NCI-H1092 treated with DMSO at 0.1 percent for 48 hours (cell line): ENCODE measurements around the gene S100A4.

Source experiments
- DNase-seq: peaks from one replicate; lab custom pipeline; 2025; lab: John Stamatoyannopoulos, UW

Gene S100A4

DNA sequence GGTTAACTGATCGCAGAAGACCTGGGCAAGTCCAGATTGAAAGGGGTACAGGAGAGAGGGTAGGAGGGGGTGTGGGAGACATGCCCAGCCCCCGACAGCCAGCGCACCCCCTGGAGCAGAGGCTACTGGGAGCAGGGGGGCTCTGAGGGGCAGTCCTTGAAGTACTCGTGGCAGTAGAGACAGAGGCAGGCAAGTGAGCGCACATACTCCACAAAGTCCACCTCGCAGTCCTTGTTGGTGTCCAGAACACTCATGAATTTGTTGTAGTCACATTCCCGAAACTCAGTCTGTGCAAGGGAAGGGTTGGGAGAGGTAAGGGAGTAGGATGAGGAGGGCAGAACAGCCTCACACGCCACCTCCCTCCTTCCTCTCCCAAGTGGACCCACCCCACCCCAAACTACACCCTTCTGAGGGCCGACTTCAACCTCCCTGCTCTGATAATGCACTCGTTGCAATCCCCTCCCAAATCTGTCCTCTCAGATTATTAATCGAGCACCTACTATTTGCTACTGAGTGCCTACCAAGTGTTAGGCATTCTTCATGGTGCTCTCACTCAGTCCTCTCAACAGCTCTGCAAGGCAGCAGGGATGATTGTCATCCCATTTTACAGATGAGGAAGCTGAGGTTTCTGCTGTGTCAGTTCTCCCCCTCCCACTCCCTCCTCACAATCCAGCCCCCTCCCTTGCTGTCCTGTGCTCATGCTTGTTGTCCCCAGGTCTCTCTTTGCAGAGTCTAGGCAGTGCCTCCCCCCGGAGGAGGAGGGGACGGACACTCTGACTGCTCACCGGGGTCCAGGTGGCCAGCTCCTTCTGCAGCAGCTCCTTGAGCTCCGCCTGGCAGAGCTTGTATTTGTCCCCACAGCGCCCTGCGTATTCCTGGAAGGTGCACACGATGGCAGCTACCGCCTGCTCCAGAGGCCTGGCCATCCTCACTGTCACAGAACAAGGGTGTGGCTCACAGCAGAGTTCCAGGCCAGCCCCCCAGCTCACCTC is 2.2 kb upstream of the S100A4 start:
- no peak for DNase-seq

DNA sequence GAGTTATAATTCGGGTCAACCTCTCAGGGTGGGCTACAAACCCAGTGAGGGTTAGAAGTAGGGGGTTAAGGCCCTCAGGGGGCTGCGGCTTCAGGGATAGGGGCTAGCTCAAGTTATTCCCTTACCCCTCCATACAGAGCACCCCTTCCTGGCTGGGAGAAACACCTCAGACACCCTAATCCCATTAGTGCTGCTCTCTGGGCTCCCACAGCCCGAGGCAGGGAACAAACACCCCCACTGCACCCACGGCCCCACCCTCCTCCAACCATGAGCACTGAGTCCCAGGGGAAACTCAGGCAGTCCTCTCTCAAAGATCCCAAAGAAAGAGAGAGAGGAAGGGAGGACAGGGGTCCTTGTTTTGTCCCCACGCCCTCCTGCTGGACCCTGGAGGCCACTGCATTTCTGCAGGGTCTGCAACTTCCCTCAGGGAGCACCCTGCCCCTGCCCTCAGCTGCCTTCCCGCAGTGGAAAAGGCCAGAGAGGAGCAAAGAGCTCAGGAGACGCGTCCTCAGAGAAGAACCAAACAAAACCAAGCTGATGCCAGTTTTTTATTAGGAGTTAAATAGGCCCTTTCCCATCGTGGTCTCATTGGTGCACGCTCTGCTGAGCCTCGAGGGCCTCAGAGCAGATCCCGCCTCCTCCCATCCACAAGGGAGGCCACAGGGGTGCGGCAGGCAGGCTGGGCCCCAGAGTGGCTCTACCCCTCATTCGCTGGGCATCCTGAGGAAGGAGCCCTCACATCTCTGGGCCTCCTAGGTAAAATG is 1.4 kb upstream of the S100A4 start:
- DNase-seq, result no peak

DNA sequence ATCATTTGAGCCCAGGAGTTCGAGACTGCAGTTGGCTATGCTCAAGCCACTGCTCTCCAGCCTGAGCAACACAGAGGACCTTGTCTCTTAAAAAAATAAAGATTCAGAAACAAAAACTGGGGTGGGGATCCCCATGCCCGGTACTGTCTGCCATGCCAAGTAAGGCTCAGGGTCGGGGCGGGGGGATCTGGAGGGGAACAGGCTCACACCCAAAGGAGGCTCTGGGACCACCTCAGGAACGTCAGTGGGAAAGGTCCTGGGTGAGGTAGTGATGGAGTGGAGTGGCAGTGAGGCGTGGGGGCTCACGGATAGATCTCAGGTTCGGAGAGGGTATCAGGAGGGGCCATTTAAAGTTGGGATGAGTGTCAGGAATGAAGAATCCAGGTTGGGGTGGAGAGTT is 765 bp upstream of the S100A4 start:
- DNase-seq, result no peak

DNA sequence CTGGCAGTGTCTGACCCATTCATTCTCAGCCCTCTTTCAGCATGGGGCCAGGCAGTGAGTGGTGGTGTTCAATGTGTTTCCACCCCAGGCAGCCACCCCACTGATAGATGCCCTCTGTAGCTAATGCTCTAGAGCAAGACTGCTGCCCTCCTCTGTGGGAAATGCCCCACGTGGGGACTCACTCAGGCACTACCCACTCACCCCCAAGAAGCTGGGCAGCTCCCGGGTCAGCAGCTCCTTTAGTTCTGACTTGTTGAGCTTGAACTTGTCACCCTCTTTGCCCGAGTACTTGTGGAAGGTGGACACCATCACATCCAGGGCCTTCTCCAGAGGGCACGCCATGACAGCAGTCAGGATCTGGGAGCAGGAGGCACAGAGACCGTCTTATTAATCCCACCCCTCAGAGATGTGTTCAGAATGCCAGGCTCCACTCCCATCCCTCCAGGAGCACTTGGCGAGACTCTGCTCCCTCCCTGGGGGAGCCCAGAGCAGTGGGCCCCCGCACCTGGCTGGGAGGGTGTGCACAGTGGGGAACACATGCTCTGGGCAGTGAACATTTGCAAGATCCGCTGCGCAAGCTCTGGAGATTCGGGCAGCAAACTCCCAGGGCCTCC is 1.0 kb downstream of the S100A4 start:
- DNase-seq, result no peak

DNA sequence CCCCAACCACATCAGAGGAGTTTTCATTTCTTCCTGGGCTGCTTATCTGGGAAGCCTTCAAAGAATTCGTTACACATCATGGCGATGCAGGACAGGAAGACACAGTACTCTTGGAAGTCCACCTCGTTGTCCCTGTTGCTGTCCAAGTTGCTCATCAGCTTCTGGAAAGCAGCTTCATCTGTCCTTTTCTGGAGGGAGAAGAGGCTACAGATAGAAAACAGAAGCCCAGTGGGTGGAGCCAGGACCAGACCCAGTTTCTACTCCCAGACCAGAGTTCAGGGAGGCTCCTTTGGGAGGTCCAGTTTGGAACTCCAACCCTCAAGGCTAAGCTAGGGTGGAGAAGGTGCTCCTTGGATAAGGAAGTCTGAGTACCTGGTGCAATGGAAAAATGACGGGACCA is 1.9 kb downstream of the S100A4 start:
- no peak for DNase-seq

DNA sequence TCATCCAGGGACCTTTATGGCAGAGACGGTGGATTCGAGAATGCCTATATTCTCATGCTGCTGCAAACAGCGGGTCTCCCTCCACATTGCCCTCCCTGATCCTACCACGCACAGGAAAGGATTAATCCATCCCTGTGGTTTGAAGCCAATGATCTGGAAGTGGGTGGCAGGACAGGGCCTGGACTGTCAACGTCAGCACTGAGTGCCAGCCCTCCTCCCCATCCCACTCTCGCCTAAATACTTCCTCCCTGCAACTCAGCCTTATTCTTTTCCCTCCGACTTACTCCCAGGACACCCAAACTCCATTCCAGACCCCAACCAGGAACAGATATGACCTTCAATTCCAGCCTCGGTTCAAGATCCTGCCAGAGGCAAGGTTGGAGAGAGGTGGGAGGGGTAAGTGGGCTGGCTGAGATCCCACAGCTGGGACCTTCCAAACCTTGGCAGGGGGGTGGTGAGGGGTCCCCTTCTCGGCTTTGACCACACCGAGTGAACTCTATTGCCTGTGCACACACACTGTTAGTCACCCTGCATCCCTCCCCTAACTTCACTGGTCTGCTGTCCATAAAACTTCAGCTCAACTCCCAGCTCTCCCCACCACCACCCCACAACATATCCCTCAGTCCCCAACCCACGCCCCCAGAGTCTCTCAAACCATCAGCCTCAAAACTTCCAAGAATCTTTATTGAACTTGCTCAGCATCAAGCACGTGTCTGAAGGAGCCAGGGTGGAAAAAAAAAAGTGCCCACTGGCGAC is 2.5 kb downstream of the S100A4 start:
- DNase-seq, result no peak

DNA sequence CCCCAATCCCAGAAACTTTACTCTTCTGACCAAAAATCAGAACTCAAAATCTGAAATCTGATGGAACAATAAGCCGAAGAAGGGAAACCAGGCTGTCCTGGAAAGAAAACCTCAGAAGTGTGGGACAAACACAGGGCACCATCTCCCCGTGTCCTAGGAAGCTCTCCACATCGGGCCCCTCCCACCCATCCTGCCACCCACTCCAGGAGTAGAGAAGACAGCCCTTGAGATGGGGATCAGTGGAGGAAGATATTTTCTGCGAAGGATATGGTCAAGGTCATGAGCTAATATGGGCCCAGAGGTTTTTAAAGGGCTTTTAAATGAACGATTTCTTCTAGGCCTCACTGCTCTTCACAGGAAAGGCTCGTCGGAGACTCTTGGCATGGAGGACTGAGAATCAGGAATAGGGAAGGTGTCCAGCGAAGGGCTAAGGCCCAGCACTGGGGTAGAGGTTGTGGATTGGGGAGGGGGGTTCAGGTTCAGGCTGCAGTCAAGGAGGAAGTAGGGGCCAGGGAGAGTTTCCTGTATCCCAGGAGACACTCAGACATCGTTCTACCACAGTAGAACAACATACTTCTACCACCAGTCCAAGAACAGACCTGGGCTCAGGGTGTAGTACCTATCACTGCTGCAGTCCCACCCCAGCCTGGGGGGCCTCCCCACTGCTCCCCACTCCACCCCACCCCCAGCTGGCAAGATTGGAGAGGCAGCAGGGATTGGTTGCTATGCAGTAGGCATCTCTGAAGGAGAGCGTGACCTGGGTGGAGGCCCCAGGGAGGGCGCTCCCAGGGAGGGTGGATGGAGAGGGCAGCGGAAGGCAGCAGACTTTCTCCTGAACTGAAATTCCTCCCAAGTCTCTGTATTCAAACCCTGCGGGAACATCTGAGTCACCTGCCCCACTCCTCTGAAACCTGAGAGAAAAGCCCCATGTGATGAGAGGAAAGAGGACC is 3.7 kb downstream of the S100A4 start:
- no peak for DNase-seq

DNA sequence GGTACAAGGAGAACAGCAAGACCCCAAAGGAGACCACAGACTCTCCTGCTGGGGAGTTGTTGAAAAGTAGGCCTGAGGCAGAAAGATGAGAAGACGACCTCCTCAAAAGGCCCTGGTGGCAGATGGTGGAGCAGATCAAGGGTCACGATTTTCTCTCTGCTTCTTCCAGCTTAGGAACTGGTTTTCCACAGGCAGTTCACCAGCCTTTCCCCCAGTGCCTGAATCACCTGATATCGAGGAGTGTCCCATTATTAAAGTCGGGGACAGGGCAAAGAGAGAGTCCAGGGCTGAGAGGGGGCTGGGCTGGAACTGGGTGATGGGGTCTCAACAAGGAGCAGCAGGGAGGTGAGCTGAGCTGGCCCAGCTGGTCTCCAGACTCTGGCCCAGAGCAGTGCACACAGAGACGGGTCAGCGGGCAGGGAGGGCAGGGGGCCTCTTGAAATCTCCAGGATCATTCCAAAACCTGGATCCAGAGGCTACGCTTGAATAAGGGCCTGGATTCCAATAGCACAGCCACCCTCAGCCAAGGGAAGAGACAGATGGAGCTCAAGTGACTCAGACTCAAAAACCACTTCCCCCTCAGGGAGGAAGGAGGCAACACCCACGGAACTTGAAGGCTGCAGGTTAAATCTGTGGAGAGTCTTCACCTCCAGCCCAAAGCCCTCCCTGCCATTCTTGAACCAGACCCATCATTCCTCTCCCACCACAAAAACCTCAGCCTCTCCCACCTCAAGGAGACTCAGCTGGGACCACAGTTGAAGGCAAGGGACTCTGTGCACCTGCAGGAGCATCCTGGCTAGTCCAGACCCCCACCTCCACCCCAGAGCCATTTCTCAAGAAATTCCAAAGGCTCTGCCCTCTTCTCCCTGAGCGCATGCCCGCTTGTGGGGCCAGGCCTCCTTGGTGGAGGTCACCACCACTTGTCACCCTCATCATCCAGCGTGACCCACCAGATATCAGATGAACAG is 4.9 kb downstream of the S100A4 start, which contains the start of gene S100A5:
Gene S100A5, minus strand, starts transcription at position 541 of the 968 bp plus-strand sequence. CDS start 743 bp downstream, outside the sequence.
- DNase-seq, result no peak

DNA sequence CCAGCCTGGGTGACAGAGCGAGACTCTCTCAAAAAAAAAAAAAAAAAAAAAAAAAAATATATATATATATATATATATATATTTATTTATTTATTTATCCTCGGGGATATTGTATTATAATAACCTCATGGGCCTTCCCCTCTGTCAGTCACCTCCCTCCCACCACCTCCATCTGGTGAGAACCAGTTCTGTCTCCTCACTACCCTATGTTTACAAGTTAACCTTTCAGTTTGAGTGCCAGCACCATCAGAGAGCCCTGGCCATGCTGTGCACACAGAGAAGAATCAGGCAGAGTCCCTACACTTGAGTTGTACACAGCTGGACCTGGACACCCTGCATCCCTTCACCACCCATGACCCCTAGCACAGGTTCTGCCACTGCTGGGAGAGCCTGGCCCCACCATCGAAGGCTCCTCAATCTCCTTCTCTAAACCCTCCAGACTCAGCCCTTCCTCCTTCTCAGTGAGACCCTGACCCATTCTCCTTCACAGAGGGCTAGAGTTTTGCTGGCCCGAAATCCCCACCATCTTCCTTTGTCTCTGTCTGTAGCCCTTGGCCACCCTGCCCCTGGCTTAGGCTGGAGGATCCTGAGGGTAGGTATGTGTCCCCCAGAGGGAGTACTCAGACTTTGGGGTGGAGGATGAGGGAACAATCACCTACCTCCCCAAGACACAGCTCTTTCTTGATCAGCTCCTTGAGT is 6.1 kb downstream of the S100A4 start:
- no peak for DNase-seq

DNA sequence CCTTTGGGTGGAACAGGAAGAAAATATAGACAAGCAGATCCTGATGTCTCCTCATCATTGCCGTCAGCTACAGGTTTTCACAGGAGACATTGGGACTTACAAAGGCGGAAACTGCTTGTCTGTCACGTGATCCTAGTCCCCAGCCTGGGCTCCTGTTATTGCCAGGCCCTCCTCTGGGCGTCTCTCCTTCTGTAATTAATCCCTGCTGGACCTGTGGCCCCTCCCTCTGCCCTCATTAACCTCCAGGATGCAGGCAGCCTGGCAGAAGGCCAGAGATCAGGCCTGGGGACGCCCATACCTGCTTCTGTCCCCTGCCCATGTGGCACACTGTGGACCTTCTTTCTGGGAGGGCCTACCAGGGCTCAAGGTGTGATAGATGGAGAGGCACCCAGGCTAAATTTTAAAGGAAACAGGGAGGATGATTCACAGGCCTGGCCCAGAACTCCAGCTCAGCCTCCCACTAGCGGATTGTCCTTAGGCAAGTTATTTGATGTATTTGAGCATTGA is 7.2 kb downstream of the S100A4 start:
- DNase-seq, result no peak

DNA sequence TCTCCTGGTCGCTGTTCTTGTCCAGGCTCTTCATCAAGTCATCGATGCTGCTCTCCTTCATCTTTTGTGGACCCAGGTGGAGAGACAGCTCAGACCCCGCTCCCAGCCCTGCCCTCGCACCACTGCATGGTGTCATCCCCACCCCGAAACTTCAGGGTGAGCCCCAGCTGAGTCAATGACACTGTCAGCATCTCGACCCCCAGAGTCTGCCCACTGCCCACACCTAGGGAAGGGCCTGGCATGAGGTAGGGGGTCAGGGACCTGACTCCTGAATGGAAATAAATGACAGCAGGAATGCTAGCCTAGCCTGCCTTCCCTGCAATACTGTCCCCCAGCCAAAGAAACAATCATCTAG is 8.3 kb downstream of the S100A4 start:
- no peak for DNase-seq

DNA sequence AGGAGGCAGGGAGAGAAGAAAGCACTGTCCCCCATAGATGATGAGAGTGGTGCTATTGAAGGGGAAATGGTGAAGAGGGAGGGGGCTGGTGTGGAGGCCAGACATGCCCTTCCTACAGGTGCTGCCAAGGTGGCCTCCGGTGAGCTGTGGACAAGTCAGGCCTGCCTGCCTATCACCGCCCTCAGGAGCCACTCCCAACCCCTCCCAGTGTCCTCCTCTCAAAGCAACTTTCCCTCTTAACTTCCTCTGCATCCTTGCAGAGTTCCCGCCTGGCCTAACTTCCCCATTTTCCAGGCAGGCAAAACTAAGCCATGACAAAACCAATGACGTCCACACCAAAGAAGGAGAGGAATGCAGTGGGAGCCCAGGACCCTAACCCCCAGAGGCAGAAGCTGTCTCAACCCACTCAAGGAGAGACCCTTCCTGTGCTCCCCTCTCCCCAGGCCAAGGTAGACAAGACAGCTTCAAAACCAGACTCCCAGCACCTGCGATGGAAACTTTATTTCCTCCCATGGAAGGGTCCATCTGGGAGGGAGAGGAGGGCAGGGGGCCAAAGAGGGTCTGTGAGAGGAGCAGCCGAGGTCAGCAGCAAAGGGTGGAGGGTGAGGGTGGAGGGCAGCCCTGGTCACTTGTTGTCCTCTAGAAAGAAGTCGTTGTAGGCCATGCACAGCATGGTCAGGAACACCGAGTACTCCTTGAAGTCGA is 8.8 kb downstream of the S100A4 start:
- no peak for DNase-seq

DNA sequence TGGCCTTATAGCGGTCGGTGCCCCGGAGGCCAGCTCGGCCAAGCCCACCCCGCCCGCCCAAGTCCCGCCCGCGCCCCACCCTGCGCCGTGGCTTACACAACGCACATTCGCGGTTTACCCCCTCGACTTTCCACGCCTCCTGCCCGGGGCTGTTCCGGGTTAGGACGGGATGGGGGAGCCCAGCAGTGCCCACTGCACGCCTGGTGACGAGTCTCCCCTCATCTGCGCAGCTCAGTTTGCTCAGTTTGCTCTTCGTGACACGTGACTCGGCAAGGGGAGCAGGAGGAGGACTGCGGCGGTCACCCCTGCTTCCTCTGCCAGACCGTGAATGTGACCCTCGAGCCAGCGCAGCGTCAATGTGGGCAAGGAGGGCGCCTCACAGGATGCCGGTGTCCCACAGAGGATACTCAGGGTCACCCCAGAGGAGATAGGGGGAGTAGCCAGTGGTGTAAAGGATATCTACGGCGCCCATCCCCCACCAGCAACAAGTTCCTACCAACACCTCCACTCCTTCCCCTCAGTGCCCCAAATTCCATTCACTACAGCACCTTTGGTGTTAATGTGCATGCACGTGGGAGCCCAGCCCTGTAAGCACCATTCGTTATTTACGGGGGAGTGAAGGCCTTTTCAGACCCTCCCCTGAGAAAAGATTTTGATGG is 9.5 kb downstream of the S100A4 start:
- peak; percentile 69 for DNase-seq

DNA sequence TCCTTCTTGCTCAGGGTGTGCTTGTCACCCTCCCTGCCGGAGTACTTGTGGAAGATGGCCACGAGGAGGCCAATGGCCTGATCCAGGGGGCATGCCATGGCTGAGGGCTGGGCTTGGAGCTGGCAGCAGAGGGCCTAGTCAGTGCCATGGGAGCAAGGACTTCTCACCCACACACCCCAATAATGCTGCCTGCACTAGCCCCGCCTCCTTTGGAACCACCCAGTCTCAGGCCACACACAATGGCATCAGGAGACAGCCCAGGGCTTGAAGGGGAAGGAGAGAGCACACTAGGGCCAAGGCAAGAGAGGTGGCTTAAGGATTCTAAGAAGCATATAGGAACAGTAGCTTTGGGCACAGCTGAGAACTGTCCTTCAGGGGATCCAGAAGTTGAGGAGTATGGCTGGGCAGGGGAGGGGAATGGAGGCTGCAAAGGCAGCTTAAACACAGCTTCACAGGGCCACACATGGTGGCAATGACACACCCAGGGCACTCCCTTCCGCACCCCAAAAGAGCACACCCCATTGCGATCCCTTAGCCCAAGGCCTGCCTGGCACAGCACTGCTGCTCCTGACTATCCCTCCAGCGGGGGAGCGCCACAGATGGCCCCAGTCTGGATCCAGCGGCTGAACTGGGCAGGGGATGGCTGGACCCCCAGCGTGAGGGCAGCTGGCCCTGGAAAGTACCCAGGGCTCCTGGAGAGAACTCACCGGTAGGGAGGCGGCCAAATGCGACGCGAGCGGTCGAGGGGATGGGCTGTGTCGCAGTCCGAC is 10.2 kb downstream of the S100A4 start, which contains the start of gene S100A6:
Gene S100A6, minus strand, starts transcription at position 750 of the 770 bp plus-strand sequence. Its CDS starts 652 bp downstream, at position 98.
- DNase-seq, result no peak

DNA sequence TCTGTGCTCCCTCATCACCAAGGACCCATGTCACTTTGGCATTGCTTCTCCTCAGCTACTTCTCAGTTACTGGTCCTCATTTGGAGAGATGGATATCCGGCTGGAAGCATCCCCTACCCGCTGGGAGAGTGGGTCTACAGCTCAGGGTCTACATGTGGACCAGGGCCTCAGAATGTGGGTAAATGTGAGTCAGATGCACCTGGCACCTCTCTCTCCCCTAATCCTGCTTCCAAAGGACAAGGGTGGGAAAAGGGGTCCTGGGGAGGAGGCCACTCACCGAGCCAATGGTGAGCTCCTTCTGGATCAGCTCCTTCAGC is 10.7 kb downstream of the S100A4 start:
- DNase-seq, result no peak

DNA sequence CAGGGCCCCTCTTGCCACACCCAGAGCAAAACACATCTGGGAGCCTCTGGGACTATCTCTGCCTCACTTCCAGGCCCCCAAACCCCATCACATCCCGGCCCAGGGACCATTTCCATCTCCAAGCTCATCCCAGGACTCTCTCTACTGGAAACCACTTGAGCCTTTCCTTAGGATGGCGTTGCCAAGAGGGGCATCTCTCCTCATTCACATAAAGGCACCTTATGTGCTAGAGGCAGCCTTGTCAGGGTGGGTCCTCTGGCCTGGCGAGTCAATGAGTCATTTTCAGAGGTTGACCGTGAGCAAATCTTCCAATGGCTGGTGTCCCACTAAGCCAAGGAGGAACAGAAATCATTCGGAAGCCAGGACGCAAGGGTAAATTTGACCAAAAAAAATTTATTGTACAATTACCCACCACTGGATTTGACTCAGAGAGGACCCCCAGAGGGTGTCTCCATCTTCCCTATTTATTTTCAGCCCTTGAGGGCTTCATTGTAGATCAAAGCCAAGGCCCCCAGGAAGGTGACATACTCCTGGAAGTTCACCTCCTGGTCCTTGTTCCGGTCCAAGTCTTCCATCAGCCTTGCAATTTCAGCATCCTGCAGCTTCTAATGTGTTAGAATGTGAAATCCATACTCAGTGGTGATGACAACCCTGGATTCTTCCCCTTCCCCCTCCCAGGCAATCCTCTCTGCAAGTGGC is 11.2 kb downstream of the S100A4 start:
- no peak for DNase-seq
